WTC11 (cell line): Measurements from ENCODE around the gene COX6B2. TPM values are rescaled to one million over a fixed set of nuclear protein-coding genes. Genes with fewer than 3 reads are reported as not detected.

Experiments
- ATAC-seq: fragments of 200-7000 bp; cut with Tn5 transposase; 2 replicates; pipeline ENCODE4 v1.10.0; 2021; ENCODE audit warnings: mild to moderate bottlenecking, moderate library complexity
- CTCF ChIA-PET: fragments of 300-600 bp; sonication (Branson Sonifier 250); formaldehyde crosslinking; loops from one replicate; lab custom pipeline; 2021; ENCODE audit warnings: antibody characterized with exemption; lab: Charles Lee
- POLR2A ChIA-PET: fragments of 350-600 bp; sonication (Branson Sonifier 250); formaldehyde crosslinking; loops from one replicate; lab custom pipeline; 2021; ENCODE audit warnings: antibody characterized with exemption; lab: Charles Lee
- DNase-seq: peaks from one replicate; pipeline ENCODE4 v3.0.0; 2021; ENCODE audit warnings: low spot score
- H3K27ac Mint-ChIP-seq: 2 replicates; pipeline ENCODE4 v1.8.0; 2021; ENCODE audit warnings: mixed read lengths
- H3K27me3 Mint-ChIP-seq: 2 replicates; pipeline ENCODE4 v1.8.0; 2021; ENCODE audit warnings: low read depth, mild to moderate bottlenecking, moderate library complexity, mixed read lengths
- H3K36me3 Mint-ChIP-seq: 2 replicates; pipeline ENCODE4 v1.8.0; 2021; ENCODE audit warnings: mixed read lengths
- H3K4me1 Mint-ChIP-seq: 2 replicates; pipeline ENCODE4 v1.8.0; 2022; ENCODE audit warnings: mixed read lengths
- H3K4me3 Mint-ChIP-seq: 2 replicates; pipeline ENCODE4 v1.8.0; 2021; ENCODE audit warnings: mild to moderate bottlenecking, moderate library complexity, mixed read lengths
- H3K9me3 Mint-ChIP-seq: 2 replicates; pipeline ENCODE4 v1.8.0; 2021; ENCODE audit warnings: mixed read lengths
- CREB1 ChIP-seq: sonication (generic); formaldehyde crosslinking; IDR thresholded peaks from 2 replicates; pipeline ENCODE4 v1.8.0; 2023; ENCODE audit warnings: mild to moderate bottlenecking, missing genetic modification reagents
- ESRRA ChIP-seq: sonication (generic); formaldehyde crosslinking; IDR thresholded peaks from 2 replicates; pipeline ENCODE4 v1.8.1; 2022; ENCODE audit warnings: mild to moderate bottlenecking, missing genetic modification reagents, borderline replicate concordance
- FOXK1 ChIP-seq: sonication (generic); formaldehyde crosslinking; IDR thresholded peaks from 2 replicates; pipeline ENCODE4 v1.8.0; 2022; ENCODE audit warnings: mild to moderate bottlenecking, moderate library complexity, missing genetic modification reagents
- FOXP1 ChIP-seq: sonication (generic); formaldehyde crosslinking; IDR thresholded peaks from 2 replicates; pipeline ENCODE4 v1.8.0; 2022; ENCODE audit warnings: missing genetic modification reagents, mild to moderate bottlenecking, moderate library complexity, borderline replicate concordance
- JUN ChIP-seq: sonication (generic); formaldehyde crosslinking; IDR thresholded peaks from 2 replicates; pipeline ENCODE4 v1.8.0; 2023; ENCODE audit warnings: mild to moderate bottlenecking, missing genetic modification reagents
- NFATC4 ChIP-seq: fragments of 250-450 bp; sonication (Bioruptor Pico); IDR thresholded peaks from 2 replicates; pipeline ENCODE4 v1.9.0; 2021; ENCODE audit warnings: mild to moderate bottlenecking
- NR1H2 ChIP-seq: sonication (generic); formaldehyde crosslinking; IDR thresholded peaks from 2 replicates; pipeline ENCODE4 v1.9.0; 2021; ENCODE audit warnings: mild to moderate bottlenecking, moderate library complexity, missing genetic modification reagents
- TEAD4 ChIP-seq: sonication (generic); formaldehyde crosslinking; IDR thresholded peaks from 2 replicates; pipeline ENCODE4 v1.8.0; 2022; ENCODE audit warnings: mild to moderate bottlenecking, missing genetic modification reagents
- TP53 ChIP-seq: sonication (generic); formaldehyde crosslinking; IDR thresholded peaks from 2 replicates; pipeline ENCODE4 v1.8.1; 2023; ENCODE audit warnings: mild to moderate bottlenecking, missing genetic modification reagents
- ZBTB21 ChIP-seq: sonication (generic); formaldehyde crosslinking; IDR thresholded peaks from 2 replicates; pipeline ENCODE4 v1.8.1; 2023; ENCODE audit warnings: mild to moderate bottlenecking, missing genetic modification reagents, borderline replicate concordance
- ZNF121 ChIP-seq: sonication (generic); formaldehyde crosslinking; IDR thresholded peaks from 2 replicates; pipeline ENCODE4 v1.8.0; 2023; ENCODE audit warnings: missing genetic modification reagents
- ZNF219 ChIP-seq: sonication (generic); formaldehyde crosslinking; IDR thresholded peaks from 2 replicates; pipeline ENCODE4 v1.8.0; 2023; ENCODE audit warnings: missing genetic modification reagents, mild to moderate bottlenecking, borderline replicate concordance
- ZNF396 ChIP-seq: fragments of 250-450 bp; sonication (Bioruptor Pico); IDR thresholded peaks from 2 replicates; pipeline ENCODE4 v1.8.0; 2021; ENCODE audit warnings: mild to moderate bottlenecking, moderate library complexity, borderline replicate concordance
- ZNF671 ChIP-seq: fragments of 250-450 bp; sonication (Bioruptor Pico); IDR thresholded peaks from 2 replicates; pipeline ENCODE4 v1.8.0; 2021; ENCODE audit warnings: mild to moderate bottlenecking
- total RNA-seq: library from RNA; stranded (reverse); gene quantifications from 3 replicates; pipeline ENCODE4 v1.2.3, GENCODE V29; 2021
- TF ChIP-seq, protein P1 (sequence below): sonication (generic); formaldehyde crosslinking; IDR thresholded peaks from 2 replicates; pipeline ENCODE4 v1.8.0; 2022; ENCODE audit warnings: mild to moderate bottlenecking, missing genetic modification reagents
- TF ChIP-seq, protein P2 (sequence below): fragments of 250-450 bp; sonication (Bioruptor Pico); IDR thresholded peaks from 2 replicates; pipeline ENCODE4 v1.9.0; 2021; ENCODE audit warnings: mild to moderate bottlenecking, borderline replicate concordance
- TF ChIP-seq, protein P3 (sequence below): sonication (generic); formaldehyde crosslinking; IDR thresholded peaks from 2 replicates; pipeline ENCODE4 v1.8.1; 2022; ENCODE audit warnings: mild to moderate bottlenecking, missing genetic modification reagents, moderate library complexity, borderline replicate concordance
- TF ChIP-seq, protein P4 (sequence below): sonication (generic); formaldehyde crosslinking; conservative IDR thresholded peaks from 2 replicates; pipeline ENCODE4 v1.8.1; 2022; ENCODE audit warnings: mild to moderate bottlenecking, missing genetic modification reagents
- TF ChIP-seq, protein P5 (sequence below): sonication (generic); formaldehyde crosslinking; IDR thresholded peaks from 2 replicates; pipeline ENCODE4 v1.8.1; 2023; ENCODE audit warnings: mild to moderate bottlenecking, moderate library complexity, missing genetic modification reagents
- TF ChIP-seq, protein P6 (sequence below): fragments of 200-600 bp; IDR thresholded peaks from 2 replicates; pipeline ENCODE4 v1.8.0; 2022; ENCODE audit warnings: antibody characterized with exemption

COX6B2 gene
- total RNA-seq, 1 experiment from 2014 or later, result 4.3 TPM

DNA sequence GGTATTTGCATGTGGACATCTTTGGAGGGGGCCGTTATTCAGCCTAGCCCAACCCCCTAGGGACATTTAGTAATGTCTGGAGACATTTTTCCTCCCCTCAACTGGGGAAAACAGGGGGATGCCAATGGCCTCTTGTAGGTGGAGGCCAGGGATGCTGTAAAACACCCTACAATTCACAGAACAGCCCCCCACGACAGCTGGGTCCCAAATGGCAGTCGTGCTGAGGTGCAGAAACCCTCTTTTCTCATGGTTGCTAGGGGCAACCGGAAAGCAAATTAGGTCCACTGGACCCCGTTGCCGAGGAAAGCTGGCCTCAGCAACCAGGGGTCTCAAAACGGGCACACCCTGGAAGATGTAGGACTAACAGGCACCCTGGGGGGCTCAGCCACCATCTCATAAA, 44.0 kb downstream of the COX6B2 start:
- ChIA-PET CTCF (no interaction called here), POLR2A (no interaction called here)
- TF ChIP-seq ZNF396 (CRISPR knock-in tag), result no peak
- TF ChIP-seq CREB1 (CRISPR knock-in tag), result no peak
- TF ChIP-seq, protein P1, sequence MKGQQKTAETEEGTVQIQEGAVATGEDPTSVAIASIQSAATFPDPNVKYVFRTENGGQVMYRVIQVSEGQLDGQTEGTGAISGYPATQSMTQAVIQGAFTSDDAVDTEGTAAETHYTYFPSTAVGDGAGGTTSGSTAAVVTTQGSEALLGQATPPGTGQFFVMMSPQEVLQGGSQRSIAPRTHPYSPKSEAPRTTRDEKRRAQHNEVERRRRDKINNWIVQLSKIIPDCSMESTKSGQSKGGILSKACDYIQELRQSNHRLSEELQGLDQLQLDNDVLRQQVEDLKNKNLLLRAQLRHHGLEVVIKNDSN, result no peak
- H3K4me3 Mint-ChIP-seq, result no peak overlapping the region
- H3K27ac Mint-ChIP-seq, result no peak overlapping the region
- ATAC-seq (no peak), DNase-seq (no peak)
- H3K27me3 Mint-ChIP-seq, result no peaks in the 10 kb centered on the region
- peaks cover 3% of the 10 kb centered on the region for H3K4me1 Mint-ChIP-seq
- H3K9me3 Mint-ChIP-seq, result no peaks in the 10 kb centered on the region
- peaks cover 29% of the 10 kb centered on the region for H3K36me3 Mint-ChIP-seq

DNA sequence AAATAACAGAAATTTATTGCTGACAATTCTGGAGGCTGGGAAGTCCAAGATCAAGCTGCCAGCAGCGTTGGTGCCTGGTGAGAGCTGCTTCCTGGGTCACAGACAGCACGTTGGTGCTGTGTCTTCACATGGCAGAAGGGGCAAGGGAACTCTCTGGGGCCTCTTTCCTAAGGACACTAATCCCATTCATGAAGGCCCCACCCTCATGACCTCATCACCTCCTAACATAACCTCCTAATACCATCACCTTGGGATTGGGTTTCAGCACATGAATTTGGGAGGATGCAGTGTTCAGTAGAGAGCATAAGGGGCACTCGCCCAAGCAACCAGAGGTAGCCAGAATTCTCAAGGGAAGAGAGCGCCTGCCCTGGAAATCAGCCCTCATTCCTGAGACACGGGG, 45.1 kb downstream of the COX6B2 start:
- CTCF ChIA-PET, result no interaction called here

More for the DNA sequence above, 45.1 kb downstream of the COX6B2 start:
- ATAC-seq (no peak), DNase-seq (no peak)
- POLR2A ChIA-PET, result no interaction called here
- Mint-ChIP-seq H3K27ac (no peak overlapping the region), H3K36me3 (peaks cover 31% of the 10 kb centered on the region), H3K4me1 (peaks cover 6% of the 10 kb centered on the region), H3K4me3 (no peak overlapping the region), H3K9me3 (no peaks in the 10 kb centered on the region), H3K27me3 (no peaks in the 10 kb centered on the region)
- TF ChIP-seq ZNF121 (CRISPR knock-in tag) (no peak), NFATC4 (no peak), FOXP1 (CRISPR knock-in tag) (no peak), ESRRA (CRISPR knock-in tag) (no peak), FOXK1 (CRISPR knock-in tag) (no peak), ZBTB21 (CRISPR knock-in tag) (no peak), ZNF671 (CRISPR knock-in tag) (no peak), TP53 (CRISPR knock-in tag) (no peak), NR1H2 (CRISPR knock-in tag) (no peak), JUN (CRISPR knock-in tag) (no peak), TEAD4 (CRISPR knock-in tag) (no peak), ZNF219 (no peak)
- TF ChIP-seq, protein P2, sequence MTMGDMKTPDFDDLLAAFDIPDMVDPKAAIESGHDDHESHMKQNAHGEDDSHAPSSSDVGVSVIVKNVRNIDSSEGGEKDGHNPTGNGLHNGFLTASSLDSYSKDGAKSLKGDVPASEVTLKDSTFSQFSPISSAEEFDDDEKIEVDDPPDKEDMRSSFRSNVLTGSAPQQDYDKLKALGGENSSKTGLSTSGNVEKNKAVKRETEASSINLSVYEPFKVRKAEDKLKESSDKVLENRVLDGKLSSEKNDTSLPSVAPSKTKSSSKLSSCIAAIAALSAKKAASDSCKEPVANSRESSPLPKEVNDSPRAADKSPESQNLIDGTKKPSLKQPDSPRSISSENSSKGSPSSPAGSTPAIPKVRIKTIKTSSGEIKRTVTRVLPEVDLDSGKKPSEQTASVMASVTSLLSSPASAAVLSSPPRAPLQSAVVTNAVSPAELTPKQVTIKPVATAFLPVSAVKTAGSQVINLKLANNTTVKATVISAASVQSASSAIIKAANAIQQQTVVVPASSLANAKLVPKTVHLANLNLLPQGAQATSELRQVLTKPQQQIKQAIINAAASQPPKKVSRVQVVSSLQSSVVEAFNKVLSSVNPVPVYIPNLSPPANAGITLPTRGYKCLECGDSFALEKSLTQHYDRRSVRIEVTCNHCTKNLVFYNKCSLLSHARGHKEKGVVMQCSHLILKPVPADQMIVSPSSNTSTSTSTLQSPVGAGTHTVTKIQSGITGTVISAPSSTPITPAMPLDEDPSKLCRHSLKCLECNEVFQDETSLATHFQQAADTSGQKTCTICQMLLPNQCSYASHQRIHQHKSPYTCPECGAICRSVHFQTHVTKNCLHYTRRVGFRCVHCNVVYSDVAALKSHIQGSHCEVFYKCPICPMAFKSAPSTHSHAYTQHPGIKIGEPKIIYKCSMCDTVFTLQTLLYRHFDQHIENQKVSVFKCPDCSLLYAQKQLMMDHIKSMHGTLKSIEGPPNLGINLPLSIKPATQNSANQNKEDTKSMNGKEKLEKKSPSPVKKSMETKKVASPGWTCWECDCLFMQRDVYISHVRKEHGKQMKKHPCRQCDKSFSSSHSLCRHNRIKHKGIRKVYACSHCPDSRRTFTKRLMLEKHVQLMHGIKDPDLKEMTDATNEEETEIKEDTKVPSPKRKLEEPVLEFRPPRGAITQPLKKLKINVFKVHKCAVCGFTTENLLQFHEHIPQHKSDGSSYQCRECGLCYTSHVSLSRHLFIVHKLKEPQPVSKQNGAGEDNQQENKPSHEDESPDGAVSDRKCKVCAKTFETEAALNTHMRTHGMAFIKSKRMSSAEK (CRISPR knock-in tag), result no peak
- TF ChIP-seq, protein P3, sequence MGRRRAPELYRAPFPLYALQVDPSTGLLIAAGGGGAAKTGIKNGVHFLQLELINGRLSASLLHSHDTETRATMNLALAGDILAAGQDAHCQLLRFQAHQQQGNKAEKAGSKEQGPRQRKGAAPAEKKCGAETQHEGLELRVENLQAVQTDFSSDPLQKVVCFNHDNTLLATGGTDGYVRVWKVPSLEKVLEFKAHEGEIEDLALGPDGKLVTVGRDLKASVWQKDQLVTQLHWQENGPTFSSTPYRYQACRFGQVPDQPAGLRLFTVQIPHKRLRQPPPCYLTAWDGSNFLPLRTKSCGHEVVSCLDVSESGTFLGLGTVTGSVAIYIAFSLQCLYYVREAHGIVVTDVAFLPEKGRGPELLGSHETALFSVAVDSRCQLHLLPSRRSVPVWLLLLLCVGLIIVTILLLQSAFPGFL (CRISPR knock-in tag), result no peak
- TF ChIP-seq, protein P4, sequence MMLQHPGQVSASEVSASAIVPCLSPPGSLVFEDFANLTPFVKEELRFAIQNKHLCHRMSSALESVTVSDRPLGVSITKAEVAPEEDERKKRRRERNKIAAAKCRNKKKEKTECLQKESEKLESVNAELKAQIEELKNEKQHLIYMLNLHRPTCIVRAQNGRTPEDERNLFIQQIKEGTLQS (CRISPR knock-in tag), result no peak
- TF ChIP-seq, protein P5, sequence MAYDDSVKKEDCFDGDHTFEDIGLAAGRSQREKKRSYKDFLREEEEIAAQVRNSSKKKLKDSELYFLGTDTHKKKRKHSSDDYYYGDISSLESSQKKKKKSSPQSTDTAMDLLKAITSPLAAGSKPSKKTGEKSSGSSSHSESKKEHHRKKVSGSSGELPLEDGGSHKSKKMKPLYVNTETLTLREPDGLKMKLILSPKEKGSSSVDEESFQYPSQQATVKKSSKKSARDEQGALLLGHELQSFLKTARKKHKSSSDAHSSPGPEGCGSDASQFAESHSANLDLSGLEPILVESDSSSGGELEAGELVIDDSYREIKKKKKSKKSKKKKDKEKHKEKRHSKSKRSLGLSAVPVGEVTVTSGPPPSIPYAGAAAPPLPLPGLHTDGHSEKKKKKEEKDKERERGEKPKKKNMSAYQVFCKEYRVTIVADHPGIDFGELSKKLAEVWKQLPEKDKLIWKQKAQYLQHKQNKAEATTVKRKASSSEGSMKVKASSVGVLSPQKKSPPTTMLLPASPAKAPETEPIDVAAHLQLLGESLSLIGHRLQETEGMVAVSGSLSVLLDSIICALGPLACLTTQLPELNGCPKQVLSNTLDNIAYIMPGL (CRISPR knock-in tag), result no peak
- TF ChIP-seq, protein P6, sequence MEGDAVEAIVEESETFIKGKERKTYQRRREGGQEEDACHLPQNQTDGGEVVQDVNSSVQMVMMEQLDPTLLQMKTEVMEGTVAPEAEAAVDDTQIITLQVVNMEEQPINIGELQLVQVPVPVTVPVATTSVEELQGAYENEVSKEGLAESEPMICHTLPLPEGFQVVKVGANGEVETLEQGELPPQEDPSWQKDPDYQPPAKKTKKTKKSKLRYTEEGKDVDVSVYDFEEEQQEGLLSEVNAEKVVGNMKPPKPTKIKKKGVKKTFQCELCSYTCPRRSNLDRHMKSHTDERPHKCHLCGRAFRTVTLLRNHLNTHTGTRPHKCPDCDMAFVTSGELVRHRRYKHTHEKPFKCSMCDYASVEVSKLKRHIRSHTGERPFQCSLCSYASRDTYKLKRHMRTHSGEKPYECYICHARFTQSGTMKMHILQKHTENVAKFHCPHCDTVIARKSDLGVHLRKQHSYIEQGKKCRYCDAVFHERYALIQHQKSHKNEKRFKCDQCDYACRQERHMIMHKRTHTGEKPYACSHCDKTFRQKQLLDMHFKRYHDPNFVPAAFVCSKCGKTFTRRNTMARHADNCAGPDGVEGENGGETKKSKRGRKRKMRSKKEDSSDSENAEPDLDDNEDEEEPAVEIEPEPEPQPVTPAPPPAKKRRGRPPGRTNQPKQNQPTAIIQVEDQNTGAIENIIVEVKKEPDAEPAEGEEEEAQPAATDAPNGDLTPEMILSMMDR, result no peak
